ENCODE data around the gene TNP2.
"Not testable (repeated sequence)": the region's sequence is repeated elsewhere in the genome, so short reads cannot be mapped to it uniquely, and the experiment has no call there.

TNP2 gene

DNA sequence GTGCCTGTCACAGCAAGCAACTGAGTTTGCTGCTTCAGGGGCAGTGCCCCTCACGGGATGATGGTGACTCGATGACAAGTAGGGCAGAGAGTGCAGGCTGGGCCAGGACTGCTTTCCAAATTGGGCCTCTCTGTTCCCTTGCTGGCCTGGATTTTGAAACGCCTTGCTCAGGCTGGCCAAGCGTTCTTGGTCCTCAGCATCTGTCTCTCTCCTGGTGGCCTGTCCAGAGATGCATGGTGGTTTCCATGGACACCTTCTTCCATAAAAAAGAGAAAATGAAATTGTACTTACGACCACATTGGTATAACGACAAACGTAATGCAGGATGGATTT lies 31.4 kb upstream of the TNP2 start:
- no peak for DNase-seq (ENCODE audit: low spot score)

DNA sequence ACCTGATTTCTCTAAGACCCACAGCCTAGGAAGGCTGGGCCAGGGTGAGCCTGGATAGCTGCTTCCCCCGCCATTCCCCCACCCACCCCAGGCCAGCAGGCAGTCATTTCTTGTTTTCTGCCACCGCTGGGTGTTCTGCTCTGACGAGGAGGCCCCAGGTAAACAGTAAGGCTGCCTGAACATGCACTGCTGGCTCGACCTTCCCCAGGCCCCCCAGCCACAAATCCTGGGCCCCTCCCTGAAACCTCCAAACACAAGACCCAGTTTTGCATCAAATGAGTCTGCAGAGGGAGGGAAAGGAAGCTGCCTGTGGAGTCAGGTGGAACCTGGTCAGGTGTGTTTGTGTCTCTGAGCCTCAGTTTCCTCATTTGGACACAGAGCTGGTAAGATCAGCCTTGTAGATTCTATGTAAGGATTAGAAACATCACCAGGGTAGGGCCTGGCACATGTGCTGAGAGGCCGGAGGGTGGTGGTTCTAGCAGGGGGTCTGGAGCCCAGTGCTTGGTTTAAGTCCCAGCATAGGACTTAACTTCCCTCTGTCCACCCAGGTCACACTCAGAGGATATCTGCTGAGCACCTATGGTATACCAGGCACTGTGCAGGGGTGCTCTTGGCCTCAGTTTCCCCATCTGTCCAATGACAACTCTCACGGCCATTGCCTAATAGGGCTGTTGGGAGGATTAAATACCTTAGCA lies 30.9 kb upstream of the TNP2 start:
- DNase-seq (ENCODE audit: low spot score) = no peak

DNA sequence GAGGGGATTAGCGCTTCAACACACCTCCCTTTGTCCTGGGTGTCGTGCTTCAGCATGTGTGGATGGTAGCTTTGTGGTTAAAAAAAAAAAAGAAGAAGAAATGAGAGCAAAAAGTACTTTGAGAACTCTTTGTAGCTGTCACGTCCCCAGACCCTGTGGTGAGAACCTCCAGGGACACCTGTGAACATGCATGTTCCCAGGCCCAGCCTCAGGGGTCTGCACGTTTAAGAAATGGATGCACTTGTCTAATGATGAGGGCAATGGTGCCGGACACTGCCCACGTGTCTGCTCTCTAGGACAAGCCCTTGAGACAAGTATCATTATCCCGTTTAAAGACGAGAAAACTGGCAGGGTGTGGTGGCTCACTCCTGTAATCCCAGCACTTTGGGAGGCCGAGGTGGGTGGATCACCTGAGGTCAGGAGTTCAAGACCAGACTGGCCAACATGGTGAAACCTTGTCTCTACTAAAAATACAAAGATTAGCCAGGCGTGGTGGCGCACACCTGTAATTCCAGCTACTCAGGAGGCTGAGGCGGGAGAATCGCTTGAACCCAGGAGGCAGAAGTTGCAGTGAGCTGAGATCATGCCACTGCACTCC lies 29.9 kb upstream of the TNP2 start:
- DNase-seq (ENCODE audit: low spot score) = peak; percentile 71

DNA sequence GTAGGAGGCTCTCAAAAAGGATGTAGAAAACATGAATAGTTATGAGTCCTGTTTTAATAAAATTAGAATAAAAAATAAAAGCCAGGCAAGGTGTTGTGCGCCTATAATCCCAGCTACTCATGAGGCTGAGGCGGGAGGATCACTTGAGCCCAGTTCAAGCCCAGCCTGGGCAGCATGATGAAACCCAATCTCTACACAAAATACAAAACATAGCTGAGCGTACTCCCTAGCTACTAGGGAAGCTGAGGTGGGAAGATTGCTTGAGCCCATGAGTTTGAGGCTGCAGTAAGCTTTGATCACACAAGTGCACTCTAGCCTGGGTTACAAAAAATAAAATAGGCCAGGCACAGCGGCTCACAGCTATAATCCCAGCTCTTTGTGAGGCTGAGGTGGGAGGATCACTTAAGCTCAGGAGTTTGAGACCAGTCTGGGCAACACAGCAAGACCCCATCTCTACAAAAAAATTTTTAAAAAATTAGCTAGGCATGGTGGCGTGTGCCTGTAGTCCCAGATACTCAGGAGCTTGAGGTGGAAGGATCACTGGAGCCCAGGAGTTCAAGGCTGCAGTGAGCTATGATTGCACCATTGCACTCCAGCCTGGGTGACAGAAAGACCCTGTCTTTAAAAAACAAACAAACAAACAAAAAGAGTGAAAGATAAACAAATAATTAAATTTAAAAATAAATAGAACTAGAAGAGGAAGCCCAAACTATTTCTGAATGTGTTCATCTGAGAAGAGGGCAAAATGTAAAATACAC lies 29.2 kb upstream of the TNP2 start:
- no peak for DNase-seq (ENCODE audit: low spot score)

DNA sequence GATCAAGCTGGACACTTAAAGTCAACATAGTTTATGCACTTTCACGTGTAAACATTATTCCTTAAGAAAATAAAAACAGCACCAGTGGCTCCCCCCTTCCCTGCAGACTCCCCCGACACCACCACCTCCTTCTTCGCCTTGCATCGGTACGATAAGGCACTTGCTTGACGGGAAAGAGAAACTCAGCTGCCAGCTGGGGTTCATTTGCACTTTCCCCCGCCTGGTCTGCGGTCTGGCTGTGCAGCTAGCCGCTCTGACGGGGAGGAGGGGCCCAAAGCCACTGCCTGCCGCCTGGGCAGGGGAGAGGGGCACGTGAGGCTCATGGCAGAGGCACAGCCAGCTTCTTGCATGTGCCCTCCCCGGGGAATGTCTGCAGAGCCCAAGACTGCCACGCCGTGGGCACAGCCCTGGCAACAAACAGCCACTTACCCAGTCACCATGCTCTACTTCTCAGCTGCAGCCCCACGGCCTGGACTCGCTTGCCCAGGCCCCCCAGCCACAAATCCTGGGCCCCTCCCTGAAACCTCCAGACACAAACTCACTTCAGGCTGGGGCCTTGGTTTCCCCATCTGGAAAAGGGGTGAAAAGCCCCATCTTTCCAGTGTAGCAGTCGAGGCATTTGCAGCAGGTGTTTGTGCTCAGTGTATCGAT lies 28.5 kb upstream of the TNP2 start:
- DNase-seq (ENCODE audit: low spot score) = peak; percentile 98

DNA sequence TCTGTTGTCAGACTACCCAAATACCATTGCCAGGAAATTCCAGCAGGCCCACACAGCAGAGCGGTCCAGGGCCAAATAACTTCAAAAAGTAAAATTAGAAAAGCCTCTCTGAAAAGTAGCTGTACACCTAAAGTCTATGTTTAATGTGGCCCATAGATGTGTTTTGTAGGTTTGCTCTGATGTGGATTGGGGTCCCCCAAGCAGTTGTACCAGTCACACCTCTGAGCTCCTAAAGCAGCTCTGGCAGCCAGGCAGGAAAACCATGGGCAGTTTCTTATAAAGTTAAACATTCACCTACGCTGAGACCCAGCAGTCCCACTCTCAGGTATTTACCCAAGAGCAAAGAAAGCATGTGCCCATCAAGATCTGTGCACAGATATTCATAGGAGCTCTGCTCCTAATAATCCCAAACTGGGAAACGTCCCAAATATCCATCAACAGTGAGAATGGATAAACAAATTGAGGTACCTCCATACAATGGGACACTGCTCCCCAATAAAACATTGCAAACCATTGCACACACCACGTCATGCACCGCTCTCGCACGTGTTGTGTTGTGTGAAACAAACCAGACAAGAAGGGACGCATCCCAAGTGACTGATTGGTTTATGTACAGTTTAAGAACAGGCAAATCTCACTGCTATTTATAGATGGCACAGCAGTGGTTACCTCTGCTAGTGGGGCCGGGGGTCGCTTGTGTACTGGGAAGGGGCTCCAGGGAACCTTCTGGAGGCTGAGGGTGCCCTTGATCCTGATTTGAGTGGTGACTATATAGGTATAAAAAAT lies 27.8 kb upstream of the TNP2 start:
- peak; percentile 81 for DNase-seq (ENCODE audit: low spot score)

GRCh38 chr16:11296351-11296705 lies 27.2 kb upstream of the TNP2 start:
- DNase-seq (ENCODE audit: low spot score) = peak; percentile 44

GRCh38 chr16:11295672-11296071 lies 26.5 kb upstream of the TNP2 start:
- no peak for DNase-seq (ENCODE audit: low spot score)

- no peak for DNase-seq (ENCODE audit: low spot score)
These were observed 23.1 kb upstream of the TNP2 start for GRCh38 chr16:11292076-11292748.

DNA sequence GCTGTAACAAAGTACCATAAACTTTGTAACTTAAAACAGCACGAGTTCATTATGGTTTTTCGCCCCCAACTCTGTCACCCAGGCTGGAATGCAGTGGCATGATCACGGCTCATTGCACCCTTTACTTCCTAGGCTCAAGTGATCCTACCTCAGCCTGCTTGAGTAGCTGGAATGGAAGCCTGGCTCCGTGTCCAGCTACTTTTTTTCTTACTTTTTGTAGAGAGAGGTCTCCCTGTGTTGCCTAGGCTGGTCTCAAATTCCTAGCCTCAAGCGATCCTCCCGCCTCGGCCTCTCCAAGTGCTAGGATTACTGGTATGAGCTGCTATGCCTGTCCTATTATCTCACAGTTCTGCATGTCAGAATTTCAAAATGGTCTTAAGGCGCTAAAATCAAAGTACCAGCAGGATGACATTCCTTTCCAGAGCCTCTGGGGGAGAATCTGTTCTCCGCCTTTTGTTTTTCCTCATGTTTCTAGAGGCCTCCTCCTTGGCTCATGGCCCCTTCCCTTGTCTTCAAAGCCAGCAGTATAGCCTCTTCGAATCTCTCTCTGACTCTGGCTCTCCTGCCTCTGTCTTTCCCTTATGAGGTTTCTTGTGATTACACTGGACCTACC lies 22.1 kb upstream of the TNP2 start:
- DNase-seq (ENCODE audit: low spot score) = no peak

DNA sequence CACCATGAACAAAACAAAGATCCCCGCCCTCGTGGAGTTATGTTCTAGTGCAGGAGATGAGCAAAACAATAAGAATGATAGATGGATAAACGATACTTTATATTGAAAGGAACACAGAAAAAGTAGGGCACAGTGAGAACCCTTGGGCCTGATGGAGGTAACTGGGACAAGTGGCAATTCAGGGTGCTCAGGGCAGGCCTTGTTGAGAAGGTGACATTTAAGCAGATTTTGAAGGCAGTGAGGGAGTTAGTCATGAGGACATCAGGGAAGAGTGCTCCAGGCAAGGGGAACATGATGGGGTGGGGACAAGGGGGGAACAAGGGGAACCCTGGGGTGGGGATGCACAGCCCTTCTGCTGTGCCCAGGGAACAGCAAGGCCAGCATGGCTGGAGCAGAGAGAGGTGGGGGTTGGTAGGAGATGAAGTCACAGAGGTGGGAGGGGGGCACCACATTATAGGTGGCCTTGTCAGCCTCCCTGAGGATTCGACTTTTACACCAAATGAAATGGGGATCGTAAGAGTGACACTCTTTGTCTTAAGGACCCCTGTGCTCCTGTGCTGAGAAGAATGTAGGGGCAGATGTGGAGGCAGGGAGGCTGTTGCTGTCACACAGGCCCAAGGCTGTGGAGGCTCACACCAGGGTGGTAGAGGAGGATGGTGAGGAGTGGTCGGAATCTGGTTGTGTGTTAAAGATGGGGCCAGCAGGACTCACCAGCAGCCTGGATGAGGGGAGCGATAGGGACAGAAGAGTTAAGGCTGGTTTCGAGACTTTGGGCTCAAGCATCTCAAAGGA lies 21.2 kb upstream of the TNP2 start:
- no peak for DNase-seq (ENCODE audit: low spot score)

GRCh38 chr16:11289696-11290095 lies 20.6 kb upstream of the TNP2 start:
- not testable (repeated sequence) for DNase-seq (ENCODE audit: low spot score)

GRCh38 chr16:11289202-11289601 lies 20.1 kb upstream of the TNP2 start:
- no peak for DNase-seq (ENCODE audit: low spot score)

DNA sequence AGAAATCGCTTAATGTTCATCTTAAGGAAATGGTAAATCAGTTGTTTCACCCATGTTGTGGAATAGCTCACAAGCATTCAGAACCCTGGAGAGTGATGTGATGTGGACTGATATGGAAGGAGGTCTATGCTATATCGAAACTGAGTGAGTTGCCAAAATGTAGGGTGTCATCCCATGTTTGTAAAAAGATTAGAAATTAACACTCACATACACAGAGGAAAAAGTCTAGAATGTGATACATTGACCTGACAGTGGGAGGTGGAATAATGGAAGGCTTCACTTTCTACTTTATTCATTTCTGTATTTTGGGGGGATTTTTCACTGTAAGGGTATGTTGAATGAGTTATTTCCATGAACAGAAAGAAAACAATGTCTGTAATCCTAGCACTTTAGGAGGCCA lies 16.7 kb upstream of the TNP2 start:
- DNase-seq (ENCODE audit: low spot score) = no peak

DNA sequence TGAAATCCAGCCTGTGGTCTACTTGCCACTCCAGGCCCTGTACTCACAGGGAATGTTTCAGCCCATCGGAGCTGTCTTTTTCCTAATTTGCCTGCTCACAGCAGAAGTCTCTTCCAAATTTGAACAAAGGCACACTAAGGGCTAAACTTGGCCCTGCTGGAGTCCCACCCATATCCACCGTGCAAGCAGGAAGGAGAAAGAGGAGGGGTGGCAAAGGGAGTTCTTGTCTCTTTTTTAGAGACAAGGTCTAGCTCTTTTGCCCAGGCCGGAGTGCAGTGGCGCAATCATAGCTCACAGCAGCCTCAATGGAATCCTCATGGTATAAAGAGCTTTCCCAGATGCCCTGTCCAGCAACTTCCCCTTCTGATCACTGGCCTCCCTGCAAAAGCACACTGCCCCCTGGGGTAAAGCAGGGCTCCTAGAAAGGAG lies 14.7 kb upstream of the TNP2 start:
- DNase-seq (ENCODE audit: low spot score) = no peak

- DNase-seq (ENCODE audit: low spot score) = no peak
These were observed 11.7 kb upstream of the TNP2 start, which contains the start of gene PRM1 for GRCh38 chr16:11280616-11281522. Gene PRM1, minus strand, starts transcription at chr16:11281330. Its CDS starts 92 bp downstream, at chr16:11281238.

- no peak for DNase-seq (ENCODE audit: low spot score)
These were observed 9.8 kb upstream of the TNP2 start for GRCh38 chr16:11278681-11279628.

Data from NAMALWA (cell line).